H4 (cell line): ENCODE data around the gene SIAH1. TPM values are rescaled to one million over a fixed set of nuclear protein-coding genes. Genes with fewer than 3 reads are reported as not detected.
"Not testable (repeated sequence)": the region's sequence is repeated elsewhere in the genome, so short reads cannot be mapped to it uniquely, and the experiment has no call there.

ENCODE experiments used
- DNase-seq: peaks from one replicate; pipeline ENCODE4 v3.0.0-alpha.2; 2015; ENCODE audit warnings: low spot score
- total RNA-seq: library from RNA; depleted of rRNA; stranded (reverse); fragments of >200 nt; shearing (Covaris generic); gene quantifications from 2 replicates; pipeline ENCODE4 v1.2.3, GENCODE V29; 2014; rRNA removed

The SIAH1 gene, protein sequence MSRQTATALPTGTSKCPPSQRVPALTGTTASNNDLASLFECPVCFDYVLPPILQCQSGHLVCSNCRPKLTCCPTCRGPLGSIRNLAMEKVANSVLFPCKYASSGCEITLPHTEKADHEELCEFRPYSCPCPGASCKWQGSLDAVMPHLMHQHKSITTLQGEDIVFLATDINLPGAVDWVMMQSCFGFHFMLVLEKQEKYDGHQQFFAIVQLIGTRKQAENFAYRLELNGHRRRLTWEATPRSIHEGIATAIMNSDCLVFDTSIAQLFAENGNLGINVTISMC
- 38.3 and 41.1 TPM in 2 replicates for total RNA-seq

DNA sequence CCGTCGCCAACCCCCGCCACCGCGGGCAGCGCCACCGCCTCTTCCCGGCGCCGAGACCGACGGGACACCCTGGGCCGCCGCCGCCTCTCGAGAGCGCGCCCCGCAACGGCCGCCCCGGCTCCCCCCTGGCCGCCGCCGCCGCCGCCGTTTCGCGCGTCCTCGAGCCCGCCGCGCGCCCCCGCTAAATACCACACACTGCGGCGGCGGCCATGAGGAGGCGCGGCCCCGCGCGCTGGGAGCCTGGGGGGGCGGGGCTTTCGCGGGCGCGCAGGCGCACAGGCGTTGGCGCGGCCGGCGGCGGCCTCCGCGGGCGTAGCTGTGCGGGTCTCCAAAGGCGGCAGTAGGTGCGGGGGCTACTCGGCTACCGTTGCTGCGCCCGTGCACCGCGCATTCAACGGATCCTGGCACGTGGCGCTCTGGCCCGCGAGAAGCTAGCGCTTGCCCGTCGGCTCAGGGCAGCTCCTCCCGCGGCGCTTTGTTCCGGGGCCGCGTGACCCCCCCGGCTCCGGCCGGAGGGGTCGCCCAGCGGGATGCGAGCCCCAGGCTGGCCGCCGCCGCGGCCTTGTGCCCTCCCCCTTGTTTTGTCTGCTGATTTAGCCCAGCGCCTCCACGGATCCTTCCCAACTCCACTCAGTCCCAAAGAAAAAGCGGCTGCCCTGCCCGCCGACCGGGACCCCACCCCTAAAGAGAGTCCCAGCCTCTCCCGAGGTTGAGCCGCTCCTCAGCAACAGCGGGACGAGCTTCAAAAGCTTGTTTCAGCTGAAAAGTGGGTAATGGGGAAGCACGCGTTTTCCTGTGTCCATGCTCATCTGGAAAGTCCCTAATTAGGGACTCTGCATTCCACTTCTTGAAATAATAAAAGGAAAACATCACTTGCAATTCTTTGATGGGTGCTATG, at the start of gene SIAH1:
TSS of gene SIAH1 (minus strand) at position 161 of the 898 bp plus-strand sequence. CDS start 22,985 bp downstream, outside the sequence.
- DNase-seq, result peak; percentile 67

DNA sequence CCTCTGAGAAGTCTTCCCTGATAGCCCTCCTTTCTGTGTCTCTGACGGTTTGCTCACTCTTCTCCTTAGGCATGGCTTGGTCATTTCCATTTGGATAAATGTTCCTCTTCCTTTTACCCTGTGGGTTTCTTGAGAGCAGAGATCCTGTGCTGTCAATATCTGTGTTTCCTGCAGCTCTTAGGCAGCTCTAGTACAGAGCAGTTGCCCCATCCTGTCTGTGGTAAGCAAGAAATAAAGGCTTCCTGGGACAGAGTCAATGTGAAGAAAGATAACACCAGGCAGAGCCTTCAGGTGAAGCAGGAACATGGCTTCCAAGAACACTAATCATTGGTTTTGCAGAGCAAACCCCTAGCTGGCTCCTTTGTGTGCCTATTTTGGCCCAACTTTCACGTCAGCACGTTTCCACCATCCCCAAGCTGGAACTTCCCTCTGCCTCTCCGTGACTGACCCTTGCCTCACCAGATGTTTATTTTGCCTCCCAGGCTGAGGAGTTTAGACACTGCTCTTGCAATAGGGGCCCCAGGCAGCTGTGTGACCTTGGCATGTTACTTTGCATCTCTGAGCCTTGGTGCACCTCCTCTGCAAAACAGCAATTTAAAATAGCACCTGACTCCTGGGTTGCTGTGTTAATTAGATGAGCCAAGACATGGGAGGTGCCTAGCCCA, 49.6 kb upstream of the SIAH1 start:
- peak; percentile 29 for DNase-seq

DNA sequence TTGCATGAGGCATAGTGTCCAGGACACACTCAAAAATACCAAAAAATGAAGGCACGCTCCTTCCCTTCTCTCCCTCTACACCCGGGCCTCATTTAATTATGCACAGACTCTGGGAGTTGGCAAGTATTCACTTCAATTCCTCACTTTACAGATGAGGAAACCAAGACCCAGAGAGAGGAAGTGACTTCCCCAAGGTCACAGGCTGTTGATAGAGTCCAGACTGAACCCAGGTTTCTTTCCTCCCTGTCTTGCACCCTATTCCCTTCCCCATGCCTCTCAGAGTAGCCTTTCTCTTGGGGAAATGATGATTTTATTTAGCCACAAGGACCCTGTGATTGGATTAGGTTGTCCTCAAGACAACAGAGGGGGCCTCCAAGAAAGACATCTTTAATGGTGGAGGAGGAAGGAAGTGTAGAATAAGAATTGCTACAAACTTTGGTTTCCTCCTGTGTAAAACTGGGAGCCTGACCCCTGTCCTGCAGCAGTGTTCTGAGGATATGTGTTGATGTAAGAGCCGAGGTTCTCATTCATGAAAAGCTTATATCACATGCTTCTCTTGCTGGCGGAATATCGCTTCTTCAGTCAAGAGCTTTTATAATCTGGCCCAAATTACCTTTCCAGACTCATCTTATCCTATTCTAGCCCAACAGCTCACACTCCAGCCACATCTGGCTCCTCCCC, 48.8 kb upstream of the SIAH1 start:
- no peak for DNase-seq

DNA sequence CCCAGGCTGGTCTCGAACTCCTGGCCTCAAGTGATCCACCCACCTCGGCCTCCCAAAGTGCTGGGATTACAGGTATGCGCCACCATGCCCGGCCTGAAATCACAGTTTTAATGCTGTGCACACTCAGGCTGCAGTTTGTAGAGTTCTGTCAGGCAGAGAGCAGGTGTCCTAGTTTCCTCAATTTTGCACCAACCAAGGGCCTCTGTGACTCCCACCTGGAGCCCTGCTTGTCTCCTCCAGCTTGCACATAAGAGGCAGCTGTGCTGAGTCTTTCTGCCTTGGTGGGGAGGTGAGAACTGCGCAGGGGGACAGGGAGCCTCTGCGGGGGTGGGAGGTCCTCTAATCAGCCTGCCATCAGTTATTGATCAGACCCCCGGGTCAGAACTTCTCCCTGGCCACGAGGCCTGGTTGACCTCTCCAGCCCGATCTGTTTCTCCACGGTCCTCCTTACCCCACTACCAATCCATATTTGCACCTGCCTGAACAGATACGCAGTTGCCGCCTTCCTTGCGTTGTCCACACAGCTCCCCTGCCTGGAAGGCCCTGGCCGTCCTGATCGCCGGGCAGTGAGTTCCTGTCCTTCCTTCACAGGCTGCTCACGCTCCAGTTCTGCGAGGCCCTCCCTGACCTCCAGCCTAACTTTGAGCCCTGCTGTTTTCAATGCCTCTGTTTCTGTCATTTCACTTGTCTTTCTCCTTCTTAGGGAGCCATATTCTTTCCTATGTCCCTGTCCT, 48.1 kb upstream of the SIAH1 start:
- DNase-seq, result no peak

DNA sequence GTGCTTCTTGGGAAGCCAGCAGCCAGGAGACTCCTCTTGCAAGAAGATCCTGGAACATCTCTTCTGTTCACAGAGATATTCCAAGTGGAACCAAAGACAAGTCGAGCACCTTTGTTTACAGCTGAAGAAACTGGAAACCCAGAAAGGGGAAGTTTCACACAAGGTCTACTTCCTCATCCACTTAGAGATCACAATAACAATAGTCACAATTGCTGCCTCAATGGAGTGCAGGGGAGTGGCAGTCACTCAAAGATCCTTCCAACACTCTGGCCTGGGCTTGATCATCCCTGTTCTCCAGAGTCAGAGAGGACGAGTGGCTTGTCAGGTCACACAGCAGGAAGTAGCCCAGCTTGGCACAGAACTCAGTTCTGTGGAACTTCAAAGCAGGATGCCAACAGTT, 46.9 kb upstream of the SIAH1 start:
- no peak for DNase-seq

DNA sequence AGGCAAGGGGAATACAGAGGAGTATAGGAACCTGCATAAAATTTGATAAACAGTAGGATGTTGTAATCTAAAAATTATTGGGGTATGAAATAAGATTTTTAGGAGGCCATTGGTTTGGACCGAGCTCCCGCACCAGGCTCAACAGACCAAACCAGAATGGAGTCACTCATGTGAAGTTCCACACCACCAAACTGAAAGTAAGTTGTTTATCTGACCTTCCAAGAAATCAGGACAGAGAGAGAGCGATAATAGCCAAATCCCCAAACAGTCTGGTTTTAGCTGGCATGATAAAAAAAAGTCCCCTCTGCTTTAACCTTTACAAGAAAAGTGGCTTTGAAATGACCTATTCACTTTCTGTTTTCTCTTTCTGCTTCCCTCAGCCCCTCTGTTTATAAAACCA, 45.7 kb upstream of the SIAH1 start:
- DNase-seq, result no peak

DNA sequence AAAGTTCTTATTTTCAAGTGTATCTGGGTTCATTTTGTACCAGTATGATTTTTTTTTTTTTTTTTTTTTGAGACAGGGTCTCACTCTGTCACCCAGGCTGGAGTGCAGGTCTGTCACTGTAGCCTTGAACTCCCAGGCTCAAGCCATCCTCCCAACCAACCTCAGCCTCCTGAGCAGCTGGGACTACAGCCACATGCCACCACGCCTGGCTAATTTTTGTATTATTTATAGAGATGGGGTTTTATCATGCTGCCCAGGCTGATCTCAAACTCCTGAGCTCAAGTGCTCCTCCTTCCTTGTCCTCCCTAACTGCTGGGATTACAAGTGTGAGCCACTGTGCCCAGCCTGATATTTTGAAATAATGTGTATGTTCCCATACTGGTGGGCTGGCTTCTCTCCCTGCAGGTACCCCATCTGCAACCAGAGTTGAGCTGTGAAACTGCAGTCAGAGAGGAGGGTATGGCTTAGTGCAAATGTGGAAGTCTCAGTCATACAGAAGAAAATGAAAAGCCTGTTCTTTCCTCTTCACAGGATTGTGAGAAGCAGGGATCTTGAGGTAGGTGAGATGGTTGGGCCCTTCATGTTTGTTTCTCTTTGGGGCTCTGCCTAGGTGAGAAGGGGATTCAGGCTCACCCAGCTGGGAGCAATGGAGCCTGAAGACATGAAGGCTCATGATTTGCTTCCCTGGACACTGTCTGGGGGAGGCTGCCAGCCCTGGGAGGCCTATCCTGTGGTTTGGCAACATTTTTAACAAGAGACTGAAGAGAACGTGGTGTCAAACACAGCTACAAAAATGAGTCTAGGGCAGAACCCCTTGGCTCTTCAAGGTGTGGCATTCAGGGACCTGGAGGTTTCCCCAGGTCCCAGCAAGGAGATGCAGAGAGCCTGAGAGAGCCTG, 41.3 kb upstream of the SIAH1 start:
- no peak for DNase-seq

DNA sequence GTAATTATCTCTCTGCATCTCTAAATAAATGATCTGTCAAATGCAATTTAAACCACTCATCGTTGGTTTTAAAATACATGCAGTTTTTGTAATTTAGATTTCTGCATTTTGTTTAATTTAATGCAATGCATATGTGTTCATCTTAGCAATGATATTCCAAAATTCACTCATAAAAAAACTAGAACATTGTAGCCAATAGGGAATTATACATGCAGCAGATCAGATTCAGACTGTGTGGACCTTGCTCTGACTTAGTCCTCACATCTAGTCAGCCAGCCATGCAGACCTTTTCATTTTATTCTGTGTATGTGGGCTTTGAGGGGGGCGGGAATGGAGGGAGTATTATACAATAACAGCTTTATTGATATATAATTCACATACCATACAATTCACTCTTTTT, 37.3 kb upstream of the SIAH1 start:
- DNase-seq, result no peak

DNA sequence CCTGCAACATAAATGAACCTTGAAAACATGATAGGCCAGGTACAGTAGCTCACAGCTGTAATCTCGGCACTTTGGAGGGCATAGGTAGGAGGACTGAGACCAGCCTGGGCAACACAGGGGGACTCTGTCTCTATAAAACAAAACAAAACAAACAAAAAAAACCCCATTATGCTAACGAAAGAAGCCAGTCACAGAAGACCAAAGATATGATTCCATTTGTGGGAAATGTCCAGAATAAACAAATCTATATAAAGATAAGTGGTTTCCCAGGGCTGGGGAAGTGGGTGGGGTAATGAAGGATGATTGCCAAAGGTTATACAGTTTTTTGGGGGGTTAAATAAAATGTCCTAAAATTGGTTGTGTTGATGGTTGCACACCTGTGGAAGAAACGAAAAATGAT, 36.5 kb upstream of the SIAH1 start:
- DNase-seq, result no peak

DNA sequence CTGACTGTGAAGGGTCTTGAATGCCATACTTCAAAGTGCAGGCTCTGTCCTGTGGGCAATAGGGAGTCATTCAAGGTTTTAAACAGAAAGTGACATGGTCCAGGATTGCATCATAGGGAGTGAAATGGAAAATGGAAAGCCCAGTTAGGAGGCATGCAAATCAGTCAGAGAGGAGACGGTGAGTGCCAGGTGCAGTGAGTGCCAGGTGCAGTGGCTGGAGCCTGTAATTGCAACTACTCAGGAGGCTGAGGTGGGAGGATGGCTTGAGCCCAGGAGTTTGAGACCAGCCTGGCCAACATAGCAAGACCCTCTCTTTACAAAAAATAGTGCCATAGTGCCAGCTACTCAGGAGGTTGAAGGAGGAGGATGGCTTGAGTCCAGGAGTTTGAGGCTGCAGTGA, 35.2 kb upstream of the SIAH1 start:
- no peak for DNase-seq

DNA sequence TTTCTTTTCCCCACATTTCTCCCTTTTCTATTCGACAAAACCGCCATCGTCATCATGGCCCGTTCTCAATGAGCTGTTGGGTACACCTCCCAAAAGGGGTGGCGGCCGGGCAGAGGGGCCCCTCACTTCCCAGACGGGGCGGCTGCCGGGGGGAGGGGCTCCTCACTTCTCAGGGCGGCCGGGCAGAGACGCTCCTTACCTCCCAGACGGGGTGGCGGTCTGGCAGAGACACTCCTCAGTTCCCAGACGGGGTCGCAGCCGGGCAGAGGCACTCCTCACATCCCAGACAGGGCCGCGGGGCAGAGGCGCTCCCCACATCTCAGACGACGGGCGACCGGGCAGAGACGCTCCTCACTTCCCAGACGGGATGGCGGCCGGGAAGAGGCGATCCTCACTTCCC, 31.4 kb upstream of the SIAH1 start:
- DNase-seq, result not testable (repeated sequence)

DNA sequence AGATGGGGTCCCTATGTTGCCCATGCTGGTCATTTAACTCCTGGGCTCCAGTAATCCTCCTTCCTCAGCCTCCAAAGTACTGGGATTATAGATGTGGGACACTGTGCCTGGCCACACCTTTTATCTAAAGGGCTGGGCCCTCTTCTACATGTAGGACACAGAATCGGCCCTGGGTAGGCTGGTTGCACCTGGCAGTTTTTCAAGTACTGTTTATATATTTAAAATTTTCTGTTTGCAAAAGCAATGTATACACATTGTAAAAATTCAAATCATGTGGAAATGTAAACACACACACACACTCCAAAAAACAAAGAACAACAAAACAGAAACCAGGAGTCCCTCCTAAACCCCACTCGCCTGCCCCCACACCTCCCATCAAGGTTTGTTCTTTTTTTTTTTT, 28.1 kb upstream of the SIAH1 start:
- DNase-seq, result no peak

DNA sequence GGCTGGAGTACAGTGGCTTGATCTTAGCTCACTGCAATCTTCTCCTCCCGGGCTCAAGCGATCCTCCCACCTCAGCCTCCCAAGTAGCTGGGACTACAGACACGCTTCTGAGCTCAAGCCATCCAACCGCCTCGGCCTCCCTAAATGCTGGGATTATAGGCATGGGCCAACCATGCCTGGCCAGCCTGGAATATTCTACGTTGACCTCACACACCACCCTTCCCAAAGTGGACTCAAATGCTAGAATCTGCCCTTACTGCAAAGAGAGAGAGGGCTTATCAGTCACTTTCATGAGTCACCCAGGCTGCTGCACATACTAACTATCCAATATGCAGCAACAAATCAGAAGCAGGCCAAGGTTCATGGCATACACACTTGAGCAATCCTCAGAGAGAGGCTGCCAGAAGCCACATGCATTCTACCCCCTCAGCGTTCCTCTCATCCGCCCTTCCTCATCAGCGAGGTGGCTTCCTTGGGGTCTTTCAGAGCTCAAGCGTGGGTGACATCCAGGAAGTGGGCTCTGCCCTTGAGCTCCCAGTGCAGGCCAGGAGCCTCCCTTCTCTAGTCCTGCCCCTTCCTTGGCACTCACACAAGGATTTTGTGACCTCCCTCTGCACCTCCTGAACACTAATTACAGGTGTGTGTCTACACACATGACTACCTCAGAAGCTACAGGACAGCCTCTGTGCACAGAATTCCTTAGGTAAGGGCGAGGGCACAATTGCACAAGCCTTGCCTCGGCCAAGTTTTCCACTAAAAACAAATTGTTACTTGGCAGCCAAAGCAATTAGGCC, 24.8 kb upstream of the SIAH1 start:
- peak; percentile 86 for DNase-seq

DNA sequence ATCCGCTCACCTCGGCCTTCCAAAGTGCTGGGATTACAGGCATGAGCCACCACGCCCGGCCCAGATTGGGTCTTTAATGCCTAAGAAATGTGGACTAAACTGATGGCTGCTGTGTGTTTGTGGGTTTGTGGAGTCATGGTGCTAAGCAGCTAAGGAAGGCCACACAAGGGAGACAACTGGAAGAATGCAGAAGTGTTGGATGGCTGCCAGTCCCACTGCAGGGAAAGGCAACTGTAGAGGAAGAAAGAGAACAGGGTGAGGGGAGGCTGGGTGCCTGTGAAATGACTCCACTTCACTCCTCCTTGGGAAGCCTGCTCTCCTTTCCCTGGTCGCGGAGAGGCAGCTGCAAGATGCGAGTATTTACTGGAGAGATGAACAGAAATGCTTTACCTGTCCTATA, 23.5 kb upstream of the SIAH1 start:
- DNase-seq, result peak; percentile 75

DNA sequence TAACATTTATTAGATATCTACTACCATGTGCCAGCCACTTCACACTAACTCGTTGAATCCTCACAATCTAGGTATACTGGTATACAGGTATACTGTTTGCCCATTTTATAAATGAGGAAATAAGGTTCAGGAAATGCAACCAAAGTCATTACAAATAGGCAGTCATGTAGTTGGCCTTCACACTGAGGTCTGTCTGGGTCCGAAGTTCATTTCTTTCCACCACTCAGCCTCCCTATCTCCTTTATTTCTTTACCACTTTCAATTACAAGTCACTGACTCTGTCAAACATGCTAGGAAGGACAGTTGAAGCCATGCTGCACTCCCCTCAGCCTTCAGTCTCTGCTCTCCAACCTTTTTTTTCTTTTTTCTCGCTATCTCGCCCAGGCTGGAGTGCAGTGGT, 20.7 kb upstream of the SIAH1 start:
- no peak for DNase-seq

DNA sequence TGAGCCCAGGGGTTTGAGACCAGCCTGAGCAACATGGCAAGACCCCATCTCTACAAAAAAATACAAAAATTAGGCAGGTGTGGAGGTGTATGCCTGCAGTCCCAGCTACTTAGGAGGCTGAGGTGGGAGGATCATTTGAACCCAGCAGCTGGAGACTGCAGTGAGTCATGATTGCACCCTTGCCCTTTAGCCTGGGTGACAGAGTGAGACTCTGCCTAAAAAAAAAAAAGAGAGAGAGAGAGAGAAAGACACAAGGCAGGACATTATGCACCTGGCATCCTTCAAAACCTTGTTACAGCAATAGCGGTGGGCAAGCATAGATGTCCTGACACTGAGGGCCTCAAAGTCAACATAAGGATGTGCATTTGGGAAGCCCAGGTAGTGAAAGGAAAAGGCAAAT, 19.9 kb upstream of the SIAH1 start:
- DNase-seq, result no peak

DNA sequence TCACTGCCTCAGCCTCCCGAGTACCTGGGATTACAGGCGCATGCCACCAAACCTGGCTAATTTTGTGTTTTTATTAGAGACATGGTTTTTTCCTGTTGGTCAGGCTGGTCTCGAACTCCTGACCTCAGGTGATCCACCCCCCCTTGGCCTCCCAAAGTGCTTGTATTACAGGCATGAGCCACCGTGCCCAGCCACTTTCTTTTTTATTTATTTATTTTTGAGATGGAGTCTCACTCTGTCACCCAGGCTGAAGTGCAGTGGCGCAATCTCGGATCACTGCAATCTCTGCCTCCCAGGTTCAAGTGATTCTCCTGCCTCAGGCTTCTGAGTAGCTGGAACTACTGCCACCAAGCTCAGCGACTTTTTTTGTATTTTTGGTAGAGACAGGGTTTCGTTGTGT, 17.3 kb upstream of the SIAH1 start:
- not testable (repeated sequence) for DNase-seq

DNA sequence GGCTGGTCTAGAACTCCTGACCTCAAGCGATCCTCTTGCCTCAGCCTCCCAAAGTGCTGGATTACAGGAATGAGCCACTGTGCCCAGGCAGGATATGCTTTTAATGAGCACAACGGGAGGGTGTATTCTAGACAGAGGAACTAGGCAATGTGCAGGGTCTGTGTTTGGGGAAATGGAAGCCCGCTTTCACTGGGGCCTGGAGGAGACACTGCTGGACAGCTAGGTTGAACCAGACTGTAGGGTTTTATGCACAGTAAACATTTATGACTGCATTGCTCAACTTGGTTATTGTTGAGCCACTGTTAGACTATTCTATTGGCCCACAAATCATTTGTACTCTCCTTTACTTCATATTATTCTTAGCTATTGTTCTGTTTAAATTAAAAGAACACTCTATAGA, 10.2 kb upstream of the SIAH1 start:
- DNase-seq, result no peak

DNA sequence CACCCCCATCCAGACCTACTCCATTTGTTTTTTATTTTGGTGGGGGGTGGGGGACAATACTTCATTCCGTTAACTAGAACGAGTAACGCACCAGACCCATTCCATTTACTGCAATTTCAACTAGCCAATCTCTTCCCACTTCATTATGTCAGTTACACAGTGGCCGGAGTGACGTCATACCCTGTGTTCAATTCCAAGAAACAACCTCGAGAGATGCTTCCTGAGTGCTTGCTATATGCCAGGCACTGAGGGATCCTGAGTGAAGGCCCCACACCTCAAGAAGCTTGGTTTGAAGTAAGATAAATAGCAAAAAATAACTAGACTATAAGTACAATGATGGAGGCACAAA, 9.1 kb upstream of the SIAH1 start:
- DNase-seq, result no peak
